HEK293 (cell line): ENCODE results near the gene BUB1.

Source experiments
- CTCF ChIA-PET: fragments of 350-600 bp; formaldehyde crosslinking; extraction: SDS; loops from one replicate; lab custom pipeline; 2021; ENCODE audit warnings: antibody characterized with exemption; lab: Yijun Ruan, JAX
- POLR2A ChIA-PET: fragments of 300-600 bp; formaldehyde crosslinking; extraction: SDS; loops from one replicate; lab custom pipeline; 2020; ENCODE audit warnings: antibody characterized with exemption, inconsistent platforms; lab: Yijun Ruan, JAX
- H3K27ac ChIP-seq: fragments of 200-500 bp; sonication (Bioruptor generic); 2 replicates; pipeline ENCODE4 v1.5.1; 2014; ENCODE audit warnings: low read depth, low read length, control low read depth, inconsistent platforms; ENCODE audit errors: extremely low read depth
- H3K36me3 ChIP-seq, 2 experiments: fragments of 200-500 bp in 1 of 2; sonication (Bioruptor generic) in 1 of 2; 1 replicate in 1 of 2; 2 replicates in 1 of 2; pipeline ENCODE4 v1.5.1; 2014 to 2017; ENCODE audit warnings: inconsistent platforms in 2 of 2, low read length in 2 of 2; ENCODE audit not compliant: control insufficient read depth in 2 of 2, insufficient read depth in 1 of 2
- H3K4me1 ChIP-seq: fragments of 200-500 bp; sonication (Bioruptor generic); 2 replicates; pipeline ENCODE4 v1.5.1; 2014; ENCODE audit warnings: mild to moderate bottlenecking, low read length, inconsistent platforms; ENCODE audit not compliant: control insufficient read depth, insufficient read depth
- H3K4me3 ChIP-seq: 2 replicates; pipeline ENCODE4 v1.5.1; 2011; ENCODE audit warnings: low read depth, mild to moderate bottlenecking, control low read depth, low read length, moderate library complexity
- H3K9me3 ChIP-seq: fragments of 200-500 bp; sonication (Bioruptor generic); 2 replicates; pipeline ENCODE4 v1.5.1; 2014; ENCODE audit warnings: low read depth, low read length, inconsistent platforms; ENCODE audit not compliant: control insufficient read depth, insufficient read depth
- GLI2 ChIP-seq: fragments of 450-650 bp; formaldehyde crosslinking; IDR thresholded peaks from 2 replicates; pipeline ENCODE4; 2017; ENCODE audit warnings: missing biosample characterization, missing genetic modification characterization, low read depth, borderline replicate concordance
- HOXC10 ChIP-seq: sonication (generic); formaldehyde crosslinking; IDR thresholded peaks from 2 replicates; pipeline ENCODE4 v1.8.1; 2023; ENCODE audit warnings: mild to moderate bottlenecking, missing genetic modification reagents
- IKZF3 ChIP-seq: fragments of 450-650 bp; IDR thresholded peaks from 2 replicates; pipeline ENCODE4 v1.5.0; 2018; ENCODE audit warnings: missing biosample characterization, mild to moderate bottlenecking, missing genetic modification characterization, moderate library complexity
- OVOL3 ChIP-seq: fragments of 450-650 bp; formaldehyde crosslinking; IDR thresholded peaks from 2 replicates; pipeline ENCODE4 v1.5.1; 2016; ENCODE audit warnings: missing biosample characterization, missing genetic modification characterization
- ZBTB10 ChIP-seq: fragments of 450-650 bp; formaldehyde crosslinking; IDR thresholded peaks from 2 replicates; pipeline ENCODE4 v1.5.1; 2016; ENCODE audit warnings: missing biosample characterization, missing genetic modification characterization
- ZBTB8A ChIP-seq: fragments of 450-650 bp; formaldehyde crosslinking; IDR thresholded peaks from 2 replicates; pipeline ENCODE4 v1.5.1; 2016; ENCODE audit warnings: missing biosample characterization, missing genetic modification characterization
- ZEB2 ChIP-seq: fragments of 450-650 bp; formaldehyde crosslinking; IDR thresholded peaks from 2 replicates; pipeline ENCODE4 v1.5.1; 2016; ENCODE audit warnings: missing biosample characterization, missing genetic modification characterization
- ZNF133 ChIP-seq: fragments of 450-650 bp; formaldehyde crosslinking; IDR thresholded peaks from 2 replicates; pipeline ENCODE4 v1.5.1; 2016; ENCODE audit warnings: missing biosample characterization, missing genetic modification characterization
- ZNF169 ChIP-seq: fragments of 450-650 bp; formaldehyde crosslinking; IDR thresholded peaks from 2 replicates; pipeline ENCODE4 v1.5.1; 2016; ENCODE audit warnings: missing biosample characterization, missing genetic modification characterization
- ZNF175 ChIP-seq: fragments of 450-650 bp; formaldehyde crosslinking; IDR thresholded peaks from 2 replicates; pipeline ENCODE4 v1.5.1; 2016; ENCODE audit warnings: missing biosample characterization, missing genetic modification characterization
- ZNF2 ChIP-seq: fragments of 450-650 bp; formaldehyde crosslinking; IDR thresholded peaks from 2 replicates; pipeline ENCODE4 v1.5.1; 2016; ENCODE audit warnings: missing biosample characterization, missing genetic modification characterization
- ZNF37A ChIP-seq: fragments of 450-650 bp; IDR thresholded peaks from 2 replicates; pipeline ENCODE4 v1.5.1; 2018; ENCODE audit warnings: missing biosample characterization, missing genetic modification characterization
- ZNF398 ChIP-seq: fragments of 450-650 bp; formaldehyde crosslinking; IDR thresholded peaks from 2 replicates; pipeline ENCODE4 v1.5.1; 2017; ENCODE audit warnings: missing biosample characterization, missing genetic modification characterization
- ZNF426 ChIP-seq: fragments of 450-650 bp; formaldehyde crosslinking; IDR thresholded peaks from 2 replicates; pipeline ENCODE4 v1.5.1; 2017; ENCODE audit warnings: missing biosample characterization, missing genetic modification characterization, mild to moderate bottlenecking, inconsistent platforms, moderate library complexity
- ZNF558 ChIP-seq: fragments of 450-650 bp; formaldehyde crosslinking; IDR thresholded peaks from 2 replicates; pipeline ENCODE4 v1.5.1; 2016; ENCODE audit warnings: missing biosample characterization, missing genetic modification characterization
- ZNF624 ChIP-seq: fragments of 450-650 bp; formaldehyde crosslinking; IDR thresholded peaks from 2 replicates; pipeline ENCODE4 v1.5.1; 2017; ENCODE audit warnings: missing biosample characterization, missing genetic modification characterization
- ZNF654 ChIP-seq: fragments of 450-650 bp; formaldehyde crosslinking; IDR thresholded peaks from 2 replicates; pipeline ENCODE4 v1.5.1; 2016; ENCODE audit warnings: low read depth, missing biosample characterization, missing genetic modification characterization
- TF ChIP-seq, protein P1 (sequence below): fragments of 450-650 bp; formaldehyde crosslinking; IDR thresholded peaks from 2 replicates; pipeline ENCODE4 v1.5.1; 2016; ENCODE audit warnings: missing biosample characterization, missing genetic modification characterization
- TF ChIP-seq, protein P2 (sequence below): fragments of 450-650 bp; formaldehyde crosslinking; conservative IDR thresholded peaks from 2 replicates; pipeline ENCODE4 v1.5.1; 2016; ENCODE audit warnings: low read depth, missing biosample characterization, missing genetic modification characterization
- TF ChIP-seq, protein P3 (sequence below): fragments of 450-650 bp; formaldehyde crosslinking; IDR thresholded peaks from 2 replicates; pipeline ENCODE4 v1.5.1; 2016; ENCODE audit warnings: missing biosample characterization, missing genetic modification characterization, low read depth

BUB1 gene

GRCh38 chr2:110713513-110714362 lies 35.9 kb upstream of the BUB1 start:
- H3K4me3 ChIP-seq: no peak overlapping the region
- TF ChIP-seq ZNF169 (tag by site-specific recombination) (no peak), ZNF2 (tag by site-specific recombination) (no peak), ZEB2 (tag by site-specific recombination) (no peak), GLI2 (tag by site-specific recombination) (no peak), ZBTB10 (tag by site-specific recombination) (no peak), ZNF426 (tag by site-specific recombination) (no peak), IKZF3 (tag by site-specific recombination) (no peak), ZNF624 (tag by site-specific recombination) (no peak), ZNF37A (tag by site-specific recombination) (no peak), ZNF558 (tag by site-specific recombination) (no peak), ZNF654 (tag by site-specific recombination) (no peak), ZNF175 (tag by site-specific recombination) (no peak), HOXC10 (CRISPR knock-in tag) (no peak), ZNF398 (tag by site-specific recombination) (no peak), ZBTB8A (tag by site-specific recombination) (no peak), ZNF133 (tag by site-specific recombination) (no peak), OVOL3 (tag by site-specific recombination) (no peak)
- TF ChIP-seq, protein P1, sequence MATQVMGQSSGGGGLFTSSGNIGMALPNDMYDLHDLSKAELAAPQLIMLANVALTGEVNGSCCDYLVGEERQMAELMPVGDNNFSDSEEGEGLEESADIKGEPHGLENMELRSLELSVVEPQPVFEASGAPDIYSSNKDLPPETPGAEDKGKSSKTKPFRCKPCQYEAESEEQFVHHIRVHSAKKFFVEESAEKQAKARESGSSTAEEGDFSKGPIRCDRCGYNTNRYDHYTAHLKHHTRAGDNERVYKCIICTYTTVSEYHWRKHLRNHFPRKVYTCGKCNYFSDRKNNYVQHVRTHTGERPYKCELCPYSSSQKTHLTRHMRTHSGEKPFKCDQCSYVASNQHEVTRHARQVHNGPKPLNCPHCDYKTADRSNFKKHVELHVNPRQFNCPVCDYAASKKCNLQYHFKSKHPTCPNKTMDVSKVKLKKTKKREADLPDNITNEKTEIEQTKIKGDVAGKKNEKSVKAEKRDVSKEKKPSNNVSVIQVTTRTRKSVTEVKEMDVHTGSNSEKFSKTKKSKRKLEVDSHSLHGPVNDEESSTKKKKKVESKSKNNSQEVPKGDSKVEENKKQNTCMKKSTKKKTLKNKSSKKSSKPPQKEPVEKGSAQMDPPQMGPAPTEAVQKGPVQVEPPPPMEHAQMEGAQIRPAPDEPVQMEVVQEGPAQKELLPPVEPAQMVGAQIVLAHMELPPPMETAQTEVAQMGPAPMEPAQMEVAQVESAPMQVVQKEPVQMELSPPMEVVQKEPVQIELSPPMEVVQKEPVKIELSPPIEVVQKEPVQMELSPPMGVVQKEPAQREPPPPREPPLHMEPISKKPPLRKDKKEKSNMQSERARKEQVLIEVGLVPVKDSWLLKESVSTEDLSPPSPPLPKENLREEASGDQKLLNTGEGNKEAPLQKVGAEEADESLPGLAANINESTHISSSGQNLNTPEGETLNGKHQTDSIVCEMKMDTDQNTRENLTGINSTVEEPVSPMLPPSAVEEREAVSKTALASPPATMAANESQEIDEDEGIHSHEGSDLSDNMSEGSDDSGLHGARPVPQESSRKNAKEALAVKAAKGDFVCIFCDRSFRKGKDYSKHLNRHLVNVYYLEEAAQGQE (tag by site-specific recombination): no peak
- TF ChIP-seq, protein P2, sequence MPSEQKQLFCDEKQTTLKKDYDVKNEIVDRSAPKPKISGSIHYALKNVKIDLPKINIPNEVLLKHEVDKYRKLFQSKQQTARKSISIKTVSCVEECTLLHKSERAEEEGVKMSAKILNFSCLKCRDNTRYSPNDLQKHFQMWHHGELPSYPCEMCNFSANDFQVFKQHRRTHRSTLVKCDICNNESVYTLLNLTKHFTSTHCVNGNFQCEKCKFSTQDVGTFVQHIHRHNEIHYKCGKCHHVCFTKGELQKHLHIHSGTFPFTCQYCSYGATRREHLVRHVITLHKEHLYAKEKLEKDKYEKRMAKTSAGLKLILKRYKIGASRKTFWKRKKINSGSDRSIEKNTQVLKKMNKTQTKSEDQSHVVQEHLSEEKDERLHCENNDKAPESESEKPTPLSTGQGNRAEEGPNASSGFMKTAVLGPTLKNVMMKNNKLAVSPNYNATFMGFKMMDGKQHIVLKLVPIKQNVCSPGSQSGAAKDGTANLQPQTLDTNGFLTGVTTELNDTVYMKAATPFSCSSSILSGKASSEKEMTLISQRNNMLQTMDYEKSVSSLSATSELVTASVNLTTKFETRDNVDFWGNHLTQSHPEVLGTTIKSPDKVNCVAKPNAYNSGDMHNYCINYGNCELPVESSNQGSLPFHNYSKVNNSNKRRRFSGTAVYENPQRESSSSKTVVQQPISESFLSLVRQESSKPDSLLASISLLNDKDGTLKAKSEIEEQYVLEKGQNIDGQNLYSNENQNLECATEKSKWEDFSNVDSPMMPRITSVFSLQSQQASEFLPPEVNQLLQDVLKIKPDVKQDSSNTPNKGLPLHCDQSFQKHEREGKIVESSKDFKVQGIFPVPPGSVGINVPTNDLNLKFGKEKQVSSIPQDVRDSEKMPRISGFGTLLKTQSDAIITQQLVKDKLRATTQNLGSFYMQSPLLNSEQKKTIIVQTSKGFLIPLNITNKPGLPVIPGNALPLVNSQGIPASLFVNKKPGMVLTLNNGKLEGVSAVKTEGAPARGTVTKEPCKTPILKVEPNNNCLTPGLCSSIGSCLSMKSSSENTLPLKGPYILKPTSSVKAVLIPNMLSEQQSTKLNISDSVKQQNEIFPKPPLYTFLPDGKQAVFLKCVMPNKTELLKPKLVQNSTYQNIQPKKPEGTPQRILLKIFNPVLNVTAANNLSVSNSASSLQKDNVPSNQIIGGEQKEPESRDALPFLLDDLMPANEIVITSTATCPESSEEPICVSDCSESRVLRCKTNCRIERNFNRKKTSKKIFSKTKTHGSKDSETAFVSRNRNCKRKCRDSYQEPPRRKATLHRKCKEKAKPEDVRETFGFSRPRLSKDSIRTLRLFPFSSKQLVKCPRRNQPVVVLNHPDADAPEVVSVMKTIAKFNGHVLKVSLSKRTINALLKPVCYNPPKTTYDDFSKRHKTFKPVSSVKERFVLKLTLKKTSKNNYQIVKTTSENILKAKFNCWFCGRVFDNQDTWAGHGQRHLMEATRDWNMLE (tag by site-specific recombination): no peak
- TF ChIP-seq, protein P3, sequence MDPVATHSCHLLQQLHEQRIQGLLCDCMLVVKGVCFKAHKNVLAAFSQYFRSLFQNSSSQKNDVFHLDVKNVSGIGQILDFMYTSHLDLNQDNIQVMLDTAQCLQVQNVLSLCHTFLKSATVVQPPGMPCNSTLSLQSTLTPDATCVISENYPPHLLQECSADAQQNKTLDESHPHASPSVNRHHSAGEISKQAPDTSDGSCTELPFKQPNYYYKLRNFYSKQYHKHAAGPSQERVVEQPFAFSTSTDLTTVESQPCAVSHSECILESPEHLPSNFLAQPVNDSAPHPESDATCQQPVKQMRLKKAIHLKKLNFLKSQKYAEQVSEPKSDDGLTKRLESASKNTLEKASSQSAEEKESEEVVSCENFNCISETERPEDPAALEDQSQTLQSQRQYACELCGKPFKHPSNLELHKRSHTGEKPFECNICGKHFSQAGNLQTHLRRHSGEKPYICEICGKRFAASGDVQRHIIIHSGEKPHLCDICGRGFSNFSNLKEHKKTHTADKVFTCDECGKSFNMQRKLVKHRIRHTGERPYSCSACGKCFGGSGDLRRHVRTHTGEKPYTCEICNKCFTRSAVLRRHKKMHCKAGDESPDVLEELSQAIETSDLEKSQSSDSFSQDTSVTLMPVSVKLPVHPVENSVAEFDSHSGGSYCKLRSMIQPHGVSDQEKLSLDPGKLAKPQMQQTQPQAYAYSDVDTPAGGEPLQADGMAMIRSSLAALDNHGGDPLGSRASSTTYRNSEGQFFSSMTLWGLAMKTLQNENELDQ (tag by site-specific recombination): no peak
- no peak overlapping the region for H3K27ac ChIP-seq
- ChIA-PET CTCF (interaction anchor here (1.4 kb wide), 1 partner anchor 12 kb away, joined by 3 read pairs; no protein-coding TSS in a partner anchor), POLR2A (no interaction called here)
- no peaks in the 10 kb centered on the region for H3K4me1 ChIP-seq
- H3K9me3 ChIP-seq: no peaks in the 10 kb centered on the region
- no peaks in the 10 kb centered on the region for H3K36me3 ChIP-seq
